ENCODE data around the gene BMPR1B. TPM values are rescaled to one million over a fixed set of nuclear protein-coding genes. Genes with fewer than 3 reads are reported as not detected.

The BMPR1B gene
- total and polyA plus RNA-seq, 9 donors, result 4.9 to 35.7 (median 13.3) TPM

- no peaks in the 10 kb centered on the region for H3K36me3 ChIP-seq
- H3K27me3 ChIP-seq, result no peaks in the 10 kb centered on the region
- no peak overlapping the region for H3K4me3 ChIP-seq
- intact Hi-C loops (cut with DNase I), result no loop called here
- H3K27ac ChIP-seq, result no peak overlapping the region
- H3K4me1 ChIP-seq (ENCODE audit: insufficient read depth), result no peaks in the 10 kb centered on the region
- H3K9me3 ChIP-seq, result no peaks in the 10 kb centered on the region
- 78 to 90% (median 85%) methylated on average over 1 of the region's 1 CpG for WGBS, 3 donors
- DNase-seq, result no peak
- no peak for TF ChIP-seq POLR2A (IDR thresholded peaks at IDR 0.05)
- TF ChIP-seq CTCF (IDR thresholded peaks at IDR 0.05), result no peak
- TF ChIP-seq EP300 (IDR thresholded peaks at IDR 0.05), result no peak
These were observed 320.1 kb downstream of the BMPR1B start for GRCh38 chr4:95077864-95078263.

GRCh38 chr4:95080969-95081368, 323.2 kb downstream of the BMPR1B start:
- Histone ChIP-seq H3K36me3 (no peaks in the 10 kb centered on the region), H3K4me3 (no peak overlapping the region), H3K27me3 (no peaks in the 10 kb centered on the region), H3K9me3 (no peaks in the 10 kb centered on the region), H3K27ac (no peak overlapping the region), H3K4me1 (ENCODE audit: insufficient read depth) (peaks cover 1% of the 10 kb centered on the region)
- DNase-seq, result no peak
- TF ChIP-seq CTCF (IDR thresholded peaks at IDR 0.05) (no peak), EP300 (IDR thresholded peaks at IDR 0.05) (no peak)
- 85 to 92% (median 91%) methylated on average over 3 of the region's 3 CpGs for WGBS, 3 donors
- intact Hi-C loops (cut with DNase I), result no loop called here

- no peak for TF ChIP-seq CTCF (IDR thresholded peaks at IDR 0.05)
- TF ChIP-seq POLR2A (IDR thresholded peaks at IDR 0.05), result no peak
- no peak for TF ChIP-seq EP300 (IDR thresholded peaks at IDR 0.05)
- 91 to 98% (median 95%) methylated on average over 3 of the region's 3 CpGs for WGBS, 3 donors
- no peak overlapping the region for H3K4me3 ChIP-seq
- H3K36me3 ChIP-seq, result no peaks in the 10 kb centered on the region
- intact Hi-C loops (cut with DNase I), result no loop called here
- peaks cover 1% of the 10 kb centered on the region for H3K4me1 ChIP-seq (ENCODE audit: insufficient read depth)
- DNase-seq, result no peak
- H3K27me3 ChIP-seq, result no peaks in the 10 kb centered on the region
- H3K9me3 ChIP-seq, result no peaks in the 10 kb centered on the region
- no peak overlapping the region for H3K27ac ChIP-seq
These were observed 326.8 kb downstream of the BMPR1B start for GRCh38 chr4:95084584-95084983.

GRCh38 chr4:95085124-95085833, 327.5 kb downstream of the BMPR1B start:
- no peak overlapping the region for H3K4me3 ChIP-seq
- TF ChIP-seq CTCF (IDR thresholded peaks at IDR 0.05), result no peak
- TF ChIP-seq POLR2A (IDR thresholded peaks at IDR 0.05), result no peak
- no peak for TF ChIP-seq EP300 (IDR thresholded peaks at IDR 0.05)
- H3K27me3 ChIP-seq, result no peaks in the 10 kb centered on the region
- H3K36me3 ChIP-seq, result no peaks in the 10 kb centered on the region
- 76 to 90% (median 85%) methylated on average over 7 of the region's 7 CpGs for WGBS, 3 donors
- peaks cover 1% of the 10 kb centered on the region for H3K4me1 ChIP-seq (ENCODE audit: insufficient read depth)
- no peak overlapping the region for H3K27ac ChIP-seq
- no peak for DNase-seq
- no peaks in the 10 kb centered on the region for H3K9me3 ChIP-seq
- intact Hi-C loops (cut with DNase I), result no loop called here

Measured in ovary (tissue), 9 donors.